Transverse colon (tissue), 4 donors: Measurements from ENCODE around the gene ZNF362. TPM values are rescaled to one million over a fixed set of nuclear protein-coding genes. Genes with fewer than 3 reads are reported as not detected.

Source experiments
- DNase-seq: peaks from one replicate; pipeline ENCODE4 v3.0.0-alpha.2; 2019
- H3K27ac ChIP-seq, 4 donors: fragments of 200-600 bp; sonication (generic); 2 replicates each; pipeline ENCODE4 v1.5.1; 2016 to 2018; ENCODE audit warnings: inconsistent platforms in 4 of 4
- H3K27me3 ChIP-seq: fragments of 200-600 bp; sonication (generic); 2 replicates; pipeline ENCODE4 v1.5.1; 2017; ENCODE audit warnings: inconsistent platforms
- H3K36me3 ChIP-seq, 4 donors: fragments of 200-600 bp; sonication (generic); 2 replicates each; pipeline ENCODE4 v1.5.1; 2017 to 2019; ENCODE audit warnings: inconsistent platforms in 4 of 4
- H3K4me1 ChIP-seq, 4 donors: fragments of 200-600 bp; sonication (generic); 2 replicates each; pipeline ENCODE4 v1.5.1; 2017 to 2020; ENCODE audit warnings: inconsistent platforms in 4 of 4
- H3K4me3 ChIP-seq, 4 donors: fragments of 200-600 bp; sonication (generic); 1 replicate in 1 of 4; 2 replicates in 3 of 4; pipeline versions ENCODE4 v1.5.1 to v1.6.1; 2017 to 2019; ENCODE audit warnings: inconsistent platforms in 4 of 4
- H3K9me3 ChIP-seq, 2 donors: fragments of 200-600 bp; sonication (generic); 2 replicates each; pipeline ENCODE4 v1.5.1; 2017 to 2019; ENCODE audit warnings: inconsistent platforms in 2 of 2
- EP300 ChIP-seq: sonication (generic); formaldehyde crosslinking; IDR thresholded peaks from one replicate; pipeline ENCODE4 v1.6.1; 2017; ENCODE audit warnings: antibody characterized with exemption, low read depth
- POLR2A ChIP-seq: fragments of 450-650 bp; IDR thresholded peaks from one replicate; pipeline ENCODE4 v1.6.1; 2016; ENCODE audit warnings: antibody characterized with exemption, mild to moderate bottlenecking, moderate library complexity
- POLR2AphosphoS5 ChIP-seq, 3 donors: sonication (generic); formaldehyde crosslinking; IDR thresholded peaks; one replicate each; pipeline ENCODE4 v1.6.1; 2016; ENCODE audit warnings: antibody characterized with exemption in 3 of 3
- WGBS, 2 donors: methylation state at CpG; one replicate each; pipeline ENCODE4 v1.1.5; 2018; ENCODE audit warnings: low coverage in 1 of 2; 5-methylcytosine and 5-hydroxymethylcytosine counted together
- in situ Hi-C, 4 donors: fragments of 200-750 bp; cut with MboI; loops; one replicate each; pipeline versions ENCODE4 v1.15.0 to v1.15.1; 2017; ENCODE audit warnings: low sequenced_read_pairs in 3 of 4, low pct_ligation_motif_present in 1 of 4, low pct_unique_long_range_greater_than_20kb in 1 of 4
- intact Hi-C: fragments of 100-400 bp; cut with DNase I; formaldehyde crosslinking; loops from one replicate; pipeline ENCODE4 v1.15.1; 2023; ENCODE audit warnings: low total_unique reads
- total RNA-seq, 4 donors: library from RNA; depleted of rRNA; stranded (reverse); fragments of >200 nt; gene quantifications; one replicate each; pipeline ENCODE4 v1.1.0, GENCODE V29; 2016
- TF ChIP-seq, protein P1 (sequence below), 5 experiments: fragments of 200-600 bp in 3 of 5; fragments of 450-650 bp in 2 of 5; sonication (generic) in 3 of 5; IDR thresholded peaks; 1 replicate in 2 of 5; 2 replicates in 3 of 5; pipeline ENCODE4 v1.5.1; 2016 to 2017; ENCODE audit warnings: antibody characterized with exemption in 5 of 5, inconsistent platforms in 3 of 5, mild to moderate bottlenecking in 2 of 5, moderate library complexity in 1 of 5

Gene ZNF362
- total RNA-seq, 4 donors from 2014 or later = 7.9 to 121 (median 12.1) TPM

DNA sequence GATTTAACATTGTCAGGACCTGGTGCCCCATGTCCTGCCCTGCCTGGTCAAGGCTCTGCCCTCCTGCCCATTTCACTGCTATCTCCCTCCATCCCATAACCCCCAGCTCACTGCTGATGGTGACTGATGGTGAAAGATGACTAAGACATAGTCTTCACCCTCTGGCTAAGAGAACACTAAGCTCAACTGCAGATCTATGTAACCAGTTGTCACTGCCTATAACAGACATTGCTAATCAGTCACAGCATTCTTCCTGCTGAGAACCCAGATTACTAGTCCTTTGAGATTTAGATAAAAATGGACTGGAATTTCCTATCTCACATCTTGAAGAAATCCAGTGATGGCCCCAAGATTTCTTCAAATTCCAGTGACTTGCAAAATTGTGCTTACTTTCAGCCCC is 8.0 kb upstream of the ZNF362 start:
- in situ Hi-C loops (no loop called here), intact Hi-C loops (no loop called here)

DNA sequence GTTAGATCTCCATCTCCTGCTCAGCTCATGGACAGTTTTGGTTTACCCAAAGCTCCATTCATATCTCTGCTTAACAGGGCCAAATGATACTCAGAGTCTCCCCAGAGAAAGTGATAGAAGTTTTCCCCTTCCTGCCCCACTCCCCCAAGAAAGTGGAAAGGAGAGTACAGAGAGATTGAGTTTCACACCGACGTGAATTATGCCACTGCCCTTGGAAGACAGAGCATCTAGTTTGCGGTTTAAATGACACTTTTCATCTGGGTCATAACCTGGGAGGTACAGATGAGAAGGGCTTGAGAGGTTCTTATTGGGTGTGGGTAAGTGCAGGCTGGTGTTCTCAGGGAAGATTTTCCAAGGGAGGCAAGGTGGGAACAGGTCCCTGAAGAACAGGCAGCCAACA is 6.9 kb upstream of the ZNF362 start:
- Histone ChIP-seq H3K27ac (no peak overlapping the region), H3K4me1 (no peaks in the 10 kb centered on the region), H3K4me3 (no peak overlapping the region), H3K36me3 (no peaks in the 10 kb centered on the region), H3K27me3 (no peaks in the 10 kb centered on the region), H3K9me3 (no peaks in the 10 kb centered on the region)
- in situ Hi-C loops (no loop called here), intact Hi-C loops (no loop called here)
- WGBS, 2 donors = 63 to 92% methylated on average over 1 to 3 of the region's 3 CpGs
- TF ChIP-seq POLR2AphosphoS5 (IDR thresholded peaks at IDR 0.05) = no peak
- TF ChIP-seq, protein P1, sequence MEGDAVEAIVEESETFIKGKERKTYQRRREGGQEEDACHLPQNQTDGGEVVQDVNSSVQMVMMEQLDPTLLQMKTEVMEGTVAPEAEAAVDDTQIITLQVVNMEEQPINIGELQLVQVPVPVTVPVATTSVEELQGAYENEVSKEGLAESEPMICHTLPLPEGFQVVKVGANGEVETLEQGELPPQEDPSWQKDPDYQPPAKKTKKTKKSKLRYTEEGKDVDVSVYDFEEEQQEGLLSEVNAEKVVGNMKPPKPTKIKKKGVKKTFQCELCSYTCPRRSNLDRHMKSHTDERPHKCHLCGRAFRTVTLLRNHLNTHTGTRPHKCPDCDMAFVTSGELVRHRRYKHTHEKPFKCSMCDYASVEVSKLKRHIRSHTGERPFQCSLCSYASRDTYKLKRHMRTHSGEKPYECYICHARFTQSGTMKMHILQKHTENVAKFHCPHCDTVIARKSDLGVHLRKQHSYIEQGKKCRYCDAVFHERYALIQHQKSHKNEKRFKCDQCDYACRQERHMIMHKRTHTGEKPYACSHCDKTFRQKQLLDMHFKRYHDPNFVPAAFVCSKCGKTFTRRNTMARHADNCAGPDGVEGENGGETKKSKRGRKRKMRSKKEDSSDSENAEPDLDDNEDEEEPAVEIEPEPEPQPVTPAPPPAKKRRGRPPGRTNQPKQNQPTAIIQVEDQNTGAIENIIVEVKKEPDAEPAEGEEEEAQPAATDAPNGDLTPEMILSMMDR (IDR thresholded peaks at IDR 0.05) = no peak
- no peak for DNase-seq

More for the DNA sequence above, 8.0 kb upstream of the ZNF362 start:
- Histone ChIP-seq H3K27me3 (no peaks in the 10 kb centered on the region), H3K9me3 (no peaks in the 10 kb centered on the region), H3K4me1 (no peaks in the 10 kb centered on the region), H3K27ac (no peak overlapping the region), H3K4me3 (no peak overlapping the region), H3K36me3 (no peaks in the 10 kb centered on the region)
- DNase-seq = no peak
- TF ChIP-seq POLR2A (no peak), EP300 (no peak), POLR2AphosphoS5 (IDR thresholded peaks at IDR 0.05) (no peak)
- TF ChIP-seq, protein P1 (IDR thresholded peaks at IDR 0.05) = no peak

DNA sequence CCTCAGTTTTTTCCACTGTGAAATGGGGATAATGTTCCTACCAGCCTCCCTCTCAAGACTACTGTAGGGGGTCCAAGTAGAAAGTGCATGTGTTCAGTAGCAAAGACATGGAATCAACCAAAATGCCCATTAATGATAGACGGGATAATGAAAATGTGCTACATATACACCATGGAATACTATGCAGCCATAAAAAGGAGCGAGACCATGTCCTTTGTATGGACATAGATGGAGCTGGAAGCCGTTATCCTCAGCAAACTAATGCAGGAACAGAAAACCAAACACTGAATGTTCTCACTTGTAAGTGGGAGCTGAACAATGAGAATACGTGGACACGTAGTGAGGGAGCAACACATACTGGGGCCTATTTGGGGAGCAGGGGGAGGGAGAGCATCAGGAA is 6.1 kb upstream of the ZNF362 start:
- no peaks in the 10 kb centered on the region for H3K9me3 ChIP-seq
- 85 to 89% methylated on average over 5 of the region's 5 CpGs for WGBS, 2 donors

DNA sequence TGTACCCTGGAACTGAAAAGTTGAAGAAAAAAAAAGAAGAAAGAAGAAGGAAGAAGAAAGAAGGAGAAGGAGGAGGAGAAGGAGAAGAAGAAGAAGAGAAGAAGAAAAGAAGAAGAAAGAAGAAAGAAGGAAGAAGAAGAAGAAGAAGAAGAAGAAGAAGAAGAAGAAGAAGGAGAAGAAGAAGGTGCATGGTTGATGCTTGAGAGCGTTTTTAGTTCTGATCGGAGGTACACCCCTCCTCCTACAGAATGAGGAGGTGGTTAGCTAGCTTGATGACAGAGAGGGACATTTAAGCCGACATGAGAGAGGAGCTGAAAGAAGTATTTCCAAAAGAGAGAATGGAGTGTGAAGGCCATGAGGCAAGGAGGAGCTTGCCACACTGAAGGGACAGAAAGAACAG is 5.6 kb upstream of the ZNF362 start:
- no peak for TF ChIP-seq POLR2AphosphoS5 (IDR thresholded peaks at IDR 0.05)
- no peak for TF ChIP-seq EP300
- TF ChIP-seq POLR2A = no peak
- TF ChIP-seq, protein P1 (IDR thresholded peaks at IDR 0.05) = no peak
- in situ Hi-C loops = no loop called here

More for the DNA sequence above, 6.1 kb upstream of the ZNF362 start:
- TF ChIP-seq POLR2AphosphoS5 (IDR thresholded peaks at IDR 0.05) (no peak), EP300 (no peak), POLR2A (no peak)
- TF ChIP-seq, protein P1 (IDR thresholded peaks at IDR 0.05) = no peak
- H3K36me3 ChIP-seq = no peaks in the 10 kb centered on the region
- DNase-seq = no peak
- no peak overlapping the region for H3K4me3 ChIP-seq
- no peaks in the 10 kb centered on the region for H3K27me3 ChIP-seq
- H3K4me1 ChIP-seq = peaks cover 0 to 3% (median 2%) of the 10 kb centered on the region in 4 donors
- intact Hi-C loops = no loop called here
- no peak overlapping the region for H3K27ac ChIP-seq
- in situ Hi-C loops = no loop called here

More for the DNA sequence above, 5.6 kb upstream of the ZNF362 start:
- WGBS, 2 donors = 61 to 83% methylated on average over 3 of the region's 3 CpGs
- Histone ChIP-seq H3K4me3 (no peak overlapping the region), H3K36me3 (no peaks in the 10 kb centered on the region), H3K27ac (no peak overlapping the region), H3K27me3 (no peaks in the 10 kb centered on the region), H3K4me1 (peaks cover 0 to 8% (median 8%) of the 10 kb centered on the region in 4 donors), H3K9me3 (no peaks in the 10 kb centered on the region)
- DNase-seq = no peak
- intact Hi-C loops = no loop called here
